GM10248 (cell line): ENCODE results near the gene CGN.

ENCODE experiments used
- CTCF ChIA-PET: fragments of 300-600 bp; sonication (Branson Sonifier 250); formaldehyde crosslinking; extraction: SDS; loops from one replicate; lab custom pipeline; 2021; ENCODE audit warnings: antibody characterized with exemption; lab: Yijun Ruan, JAX
- POLR2A ChIA-PET: fragments of 350-650 bp; sonication (Branson Sonifier 250); formaldehyde crosslinking; extraction: SDS; loops from one replicate; lab custom pipeline; 2020; ENCODE audit warnings: antibody characterized with exemption; lab: Yijun Ruan, JAX
- DNase-seq: peaks from one replicate; pipeline ENCODE4 v3.0.0; 2012; ENCODE audit errors: extremely low spot score
- CTCF ChIP-seq: IDR thresholded peaks from 2 replicates; pipeline ENCODE4 v1.5.1; 2012; ENCODE audit warnings: mild to moderate bottlenecking, low read depth; ENCODE audit errors: extremely low read depth, missing control alignments, control extremely low read depth

The CGN gene

GRCh38 chr1:151583796-151584195, 72.6 kb downstream of the CGN start:
- CTCF ChIA-PET, result interaction anchor here (0.7 to 1.2 kb wide), 2 partner anchors 9 to 10 kb away, joined by 3 to 5 read pairs; no protein-coding TSS in a partner anchor
- DNase-seq, result no peak
- POLR2A ChIA-PET, result no interaction called here
- no peak for TF ChIP-seq CTCF

- ChIA-PET CTCF (interaction anchor here (1.2 kb wide), 1 partner anchor 9 kb away, joined by 5 read pairs; no protein-coding TSS in a partner anchor), POLR2A (no interaction called here)
- TF ChIP-seq CTCF, result no peak
- DNase-seq, result no peak
Measured at GRCh38 chr1:151584278-151584677, 73.1 kb downstream of the CGN start.

GRCh38 chr1:151584780-151585179, 73.6 kb downstream of the CGN start:
- no peak for TF ChIP-seq CTCF
- ChIA-PET POLR2A (no interaction called here), CTCF (no interaction called here)
- no peak for DNase-seq

- ChIA-PET CTCF (interaction anchor here (1.3 to 1.5 kb wide), 2 partner anchors 8 to 11 kb away, joined by 3 to 8 read pairs; no protein-coding TSS in a partner anchor), POLR2A (no interaction called here)
- TF ChIP-seq CTCF, result no peak
- no peak for DNase-seq
Measured at GRCh38 chr1:151585622-151586021, 74.4 kb downstream of the CGN start.
